Bone marrow (tissue), 2 donors: Measurements from ENCODE around the gene NEK9.
"Not testable (repeated sequence)": the region's sequence is repeated elsewhere in the genome, so short reads cannot be mapped to it uniquely, and the experiment has no call there.

Source experiments
- DNase-seq, 2 donors: peaks; one replicate each; lab custom pipeline; 2025; lab: John Stamatoyannopoulos, UW

The NEK9 gene

GRCh38 chr14:75101491-75101890 is 25.4 kb downstream of the NEK9 start:
- DNase-seq: no peak

GRCh38 chr14:75098682-75099081 is 28.2 kb downstream of the NEK9 start:
- DNase-seq: no peak

- no peak for DNase-seq
These were observed 28.6 kb downstream of the NEK9 start for GRCh38 chr14:75098212-75098611.

- DNase-seq: no peak
These were observed 29.9 kb downstream of the NEK9 start for GRCh38 chr14:75096959-75097358.

- no peak for DNase-seq
These were observed 31.2 kb downstream of the NEK9 start for GRCh38 chr14:75095690-75096089.

- DNase-seq: no peak
These were observed 32.0 kb downstream of the NEK9 start for GRCh38 chr14:75094896-75095295.

- DNase-seq: no peak
These were observed 34.1 kb downstream of the NEK9 start for GRCh38 chr14:75092698-75093097.

GRCh38 chr14:75091251-75091650 is 35.6 kb downstream of the NEK9 start:
- DNase-seq: no peak

- DNase-seq: no peak
These were observed 36.5 kb downstream of the NEK9 start for GRCh38 chr14:75090353-75090752.

- DNase-seq: peak in 1 of 2 donors; percentile 24
These were observed 38.1 kb downstream of the NEK9 start for GRCh38 chr14:75088566-75089373.

- no peak for DNase-seq
These were observed 38.7 kb downstream of the NEK9 start for GRCh38 chr14:75088153-75088552.

- no peak for DNase-seq
These were observed 42.3 kb downstream of the NEK9 start for GRCh38 chr14:75084513-75084912.

GRCh38 chr14:75083271-75083670 is 43.6 kb downstream of the NEK9 start:
- DNase-seq: no peak

- no peak for DNase-seq
These were observed 45.1 kb downstream of the NEK9 start for GRCh38 chr14:75081660-75082229.

- DNase-seq: no peak
These were observed 47.3 kb downstream of the NEK9 start for GRCh38 chr14:75079521-75079920.

GRCh38 chr14:75077794-75078193 is 49.1 kb downstream of the NEK9 start:
- no peak for DNase-seq

GRCh38 chr14:75070383-75070782 is 56.5 kb downstream of the NEK9 start:
- DNase-seq: no peak

- DNase-seq: no peak
These were observed 57.1 kb downstream of the NEK9 start for GRCh38 chr14:75069811-75070145.

- DNase-seq: peak; percentile 19 to 54
These were observed 57.6 kb downstream of the NEK9 start, which contains the start of gene ZC2HC1C for GRCh38 chr14:75069121-75069810. ZC2HC1C (plus strand) TSS chr14:75069641; CDS start chr14:75070574, 933 bp downstream.

- no peak for DNase-seq
These were observed 58.3 kb downstream of the NEK9 start for GRCh38 chr14:75068294-75069120.

GRCh38 chr14:75067765-75068164 is 59.1 kb downstream of the NEK9 start:
- DNase-seq: not testable (repeated sequence)

- no peak for DNase-seq
These were observed 59.6 kb downstream of the NEK9 start for GRCh38 chr14:75067212-75067611.
